Stimulated activated naive CD4-positive, alpha-beta T cell treated with Interleukin-2 at 50 U/mL for 16 hours (primary cell): ENCODE data around the gene HOXD10.

Source experiments
- DNase-seq: peaks from one replicate; lab custom pipeline; 2025; lab: John Stamatoyannopoulos, UW

HOXD10 gene

GRCh38 chr2:176115883-176116813 lies at the start of gene HOXD10:
TSS of gene HOXD10 (plus strand) at chr2:176116778. CDS start at chr2:176116834, 56 bp downstream.
- no peak for DNase-seq

- DNase-seq = no peak
Observed at GRCh38 chr2:176067589-176068418, 48.8 kb upstream of the HOXD10 start.

GRCh38 chr2:176068419-176068832 lies 48.2 kb upstream of the HOXD10 start:
- no peak for DNase-seq

DNA sequence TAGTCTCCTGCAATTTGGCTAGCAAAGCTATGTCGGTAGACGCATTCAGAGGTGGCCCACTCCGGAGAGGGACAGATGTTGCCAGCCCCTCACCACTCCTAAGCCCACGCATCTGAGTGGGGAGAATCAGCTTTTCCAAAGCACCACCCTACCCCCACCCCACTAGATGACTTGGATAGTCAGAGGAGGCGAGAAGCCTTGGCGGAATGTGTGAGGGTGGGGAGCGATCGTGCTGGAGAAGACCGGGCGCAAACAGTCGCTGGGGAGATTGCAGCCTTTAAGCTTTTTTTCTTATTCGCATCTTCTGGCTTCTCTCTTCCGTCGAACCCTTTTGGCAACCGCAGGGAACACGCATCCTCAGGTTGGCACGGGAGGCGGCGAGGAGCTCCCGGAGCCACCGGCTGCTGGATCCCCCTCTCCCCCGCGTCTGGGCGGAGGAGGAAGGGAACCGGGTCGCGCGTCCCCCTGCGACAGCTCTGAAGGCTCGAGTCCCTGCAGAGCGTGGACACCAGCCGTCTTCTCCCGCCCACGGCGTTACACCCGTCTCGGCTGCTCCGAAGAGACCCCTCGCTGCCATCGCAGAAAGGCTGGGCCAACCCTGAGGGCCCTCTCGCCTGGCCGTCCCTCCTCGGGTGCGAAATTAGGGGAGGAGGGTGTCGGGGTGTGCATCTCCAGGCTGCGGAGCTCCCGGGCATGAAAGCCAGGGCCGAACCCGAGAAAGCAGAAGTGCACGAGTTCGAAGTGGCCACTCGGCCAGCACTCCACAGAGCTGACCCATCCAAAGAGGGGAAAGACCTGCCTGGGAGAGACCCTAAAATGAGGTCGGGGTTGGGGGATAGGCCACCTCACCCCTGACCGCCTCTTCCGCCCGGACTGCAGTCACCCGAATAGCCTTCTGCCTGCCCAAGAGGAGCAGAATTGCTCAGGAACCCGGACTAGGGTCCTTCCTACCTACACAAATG lies 45.0 kb upstream of the HOXD10 start:
- no peak for DNase-seq

- DNase-seq = no peak
Observed at GRCh38 chr2:176072292-176072669, 44.3 kb upstream of the HOXD10 start.

DNA sequence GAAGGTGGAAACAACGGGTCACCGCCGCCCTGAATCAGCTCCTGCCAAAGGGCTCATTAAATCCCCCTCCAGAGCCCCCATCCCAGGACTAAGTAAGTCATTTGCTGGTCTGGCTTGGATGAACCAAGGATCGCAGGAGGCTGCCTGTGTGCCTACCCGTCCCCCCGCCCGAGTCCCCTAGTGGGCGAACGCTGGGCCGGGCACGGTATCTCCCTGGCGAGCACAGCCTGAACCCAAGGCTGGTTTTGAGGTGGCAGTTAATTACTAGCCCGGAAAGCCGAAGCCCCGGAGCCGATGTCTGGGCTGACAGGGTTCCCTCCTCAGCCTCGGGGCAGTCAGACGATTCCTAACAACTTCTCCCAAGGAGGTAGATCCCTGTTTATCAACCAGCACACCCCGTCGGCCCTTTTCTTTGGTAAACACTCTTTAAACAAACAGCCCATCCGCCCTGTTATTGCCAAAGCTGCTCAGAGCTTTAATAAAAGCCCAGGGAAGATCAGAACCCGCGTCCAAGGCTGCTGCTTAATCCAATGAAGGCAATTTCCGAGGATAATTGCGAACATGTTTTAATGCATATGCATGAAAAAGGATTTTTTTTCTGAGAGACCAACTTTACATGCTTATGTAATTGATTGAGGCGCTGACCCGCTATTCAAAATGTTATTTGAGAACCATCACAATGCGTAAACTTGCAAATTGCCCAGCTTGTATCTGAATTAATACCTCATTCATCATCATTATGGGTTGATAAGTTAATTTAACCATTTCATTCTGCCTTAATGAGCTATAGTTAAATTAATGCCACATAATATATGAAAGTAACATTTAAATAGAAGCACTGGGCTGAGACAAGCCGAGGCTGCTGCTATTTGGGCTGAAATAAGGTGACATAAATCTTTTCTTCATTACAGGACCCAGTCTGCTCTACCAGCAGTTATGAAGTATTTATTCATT lies 43.4 kb upstream of the HOXD10 start:
- no peak for DNase-seq

GRCh38 chr2:176074919-176075425 lies 41.6 kb upstream of the HOXD10 start:
- DNase-seq = no peak

DNA sequence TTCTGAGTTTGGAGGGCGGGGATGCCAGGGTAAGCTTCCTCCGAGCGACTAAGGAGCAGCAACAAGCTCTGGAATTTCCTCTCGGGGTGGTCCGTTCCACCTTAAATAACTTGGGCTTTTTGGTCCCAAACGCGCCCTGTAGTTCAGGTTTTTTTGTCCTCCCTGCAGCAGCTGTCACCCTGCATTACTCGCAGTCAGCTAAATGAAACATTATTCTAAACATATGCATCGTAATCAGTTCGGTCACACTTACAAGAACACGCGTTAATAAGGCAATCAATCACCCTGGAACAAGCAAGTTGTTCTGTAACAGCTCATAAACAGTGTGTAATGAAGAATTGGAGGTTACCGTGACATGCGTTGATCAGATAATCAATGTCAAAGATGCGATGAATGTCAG lies 41.1 kb upstream of the HOXD10 start:
- DNase-seq = no peak

DNA sequence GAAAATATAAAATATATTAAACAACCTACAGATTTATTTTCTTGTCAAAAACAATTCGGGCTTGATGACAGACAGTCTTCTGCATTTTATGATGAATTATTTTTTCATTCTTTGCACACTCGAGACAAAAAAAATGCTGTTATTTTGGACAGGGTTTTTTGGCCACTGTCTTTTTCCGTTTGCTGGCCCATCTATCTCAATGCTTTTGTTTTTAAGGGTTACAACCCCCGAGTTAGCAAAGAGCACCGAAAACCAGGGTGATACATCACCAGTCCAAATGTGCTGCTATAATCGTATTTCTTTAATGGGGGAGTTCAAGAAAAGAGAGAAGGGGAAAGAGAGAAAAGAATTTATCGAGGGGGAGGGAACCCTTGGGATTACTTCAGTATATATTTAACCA lies 40.5 kb upstream of the HOXD10 start:
- DNase-seq = no peak

DNA sequence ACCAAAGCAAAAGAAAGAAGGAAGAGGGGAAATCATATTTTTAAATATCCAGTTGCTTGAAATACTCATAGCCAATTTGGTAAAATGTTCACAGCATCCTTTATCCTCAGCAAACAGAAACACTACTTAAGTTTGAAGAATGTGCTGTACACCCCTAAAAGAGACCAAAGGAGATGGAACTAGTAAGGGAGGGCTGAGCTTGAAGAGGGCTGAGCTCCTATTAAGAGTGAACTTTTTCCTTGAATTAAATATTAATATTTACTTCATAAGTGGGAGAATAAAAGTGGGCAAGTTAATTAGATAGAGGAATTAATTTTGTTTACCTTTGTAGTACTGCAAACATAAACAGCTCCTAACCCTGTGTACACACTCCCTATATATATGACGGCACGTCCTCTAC lies 39.8 kb upstream of the HOXD10 start:
- DNase-seq = no peak

DNA sequence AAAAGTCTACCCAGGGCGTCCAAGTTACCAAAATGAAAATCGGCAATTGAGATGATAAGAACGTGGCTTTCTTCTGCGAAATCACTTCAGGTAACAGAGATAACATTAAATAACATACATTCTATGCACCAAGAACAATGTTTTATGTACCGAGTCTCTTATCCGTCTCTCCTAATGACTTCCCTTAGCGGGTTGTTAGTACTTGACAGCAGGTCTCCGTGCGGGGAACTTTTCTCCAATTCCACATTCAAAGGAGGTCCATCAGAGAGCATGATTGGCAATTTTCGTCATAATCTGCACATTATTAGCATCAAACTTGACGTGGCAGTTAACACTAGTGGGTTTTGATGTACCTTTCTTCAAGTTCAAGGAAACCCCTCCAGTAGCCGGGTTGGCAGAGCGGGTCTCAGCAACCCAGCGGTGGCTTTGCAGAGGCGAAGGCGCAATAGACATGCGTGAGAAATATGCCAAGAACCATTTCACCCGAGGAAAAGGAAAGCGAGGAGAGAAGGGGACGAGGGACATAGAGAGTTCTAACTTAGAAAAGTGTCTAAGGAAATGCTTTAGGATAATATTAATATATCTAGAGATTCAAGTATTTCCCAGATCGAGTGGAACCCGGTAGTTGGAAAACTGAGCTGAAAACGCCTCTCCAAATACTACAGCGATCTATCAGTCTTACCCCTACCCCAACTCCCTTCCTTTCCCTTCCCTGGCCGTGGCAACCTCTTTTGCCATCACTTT lies 37.9 kb upstream of the HOXD10 start:
- no peak for DNase-seq

- no peak for DNase-seq
Observed at GRCh38 chr2:176079285-176079830, 37.2 kb upstream of the HOXD10 start.

DNA sequence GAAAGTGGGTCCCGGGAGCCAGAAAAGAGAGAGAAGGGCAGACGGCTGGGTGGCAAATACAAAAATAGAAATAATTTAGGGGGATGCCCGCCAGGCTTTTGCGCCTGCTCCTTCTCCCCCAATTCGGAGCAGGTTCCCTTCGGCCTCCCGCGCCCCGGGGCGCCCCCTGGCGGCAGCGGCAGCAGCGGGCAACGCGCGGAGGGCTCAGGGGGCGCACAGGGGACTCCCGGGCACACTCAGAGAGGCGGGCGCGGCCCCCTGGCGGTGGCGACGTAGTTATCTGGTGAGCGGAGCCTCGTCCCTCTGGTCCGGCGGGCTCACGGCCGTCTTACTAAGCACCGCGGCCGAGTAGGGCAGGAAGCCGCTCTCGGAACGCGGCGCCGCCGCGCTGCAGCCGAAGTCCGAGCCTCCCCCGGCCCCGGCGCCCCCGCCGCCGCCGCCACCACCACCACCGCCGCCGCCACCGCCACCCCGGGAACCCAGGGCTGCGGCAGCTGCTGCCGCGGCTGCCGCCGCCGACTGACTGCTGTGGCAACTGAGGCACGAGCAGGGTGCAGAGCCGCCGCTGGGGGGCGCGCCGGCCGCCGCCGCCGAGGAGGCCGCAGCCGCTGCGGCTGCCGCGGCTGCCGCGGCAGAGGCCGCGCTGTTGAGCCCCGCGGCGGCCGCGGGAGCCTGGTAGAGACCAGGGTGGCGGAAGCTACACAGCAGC lies 36.6 kb upstream of the HOXD10 start:
- DNase-seq = no peak

DNA sequence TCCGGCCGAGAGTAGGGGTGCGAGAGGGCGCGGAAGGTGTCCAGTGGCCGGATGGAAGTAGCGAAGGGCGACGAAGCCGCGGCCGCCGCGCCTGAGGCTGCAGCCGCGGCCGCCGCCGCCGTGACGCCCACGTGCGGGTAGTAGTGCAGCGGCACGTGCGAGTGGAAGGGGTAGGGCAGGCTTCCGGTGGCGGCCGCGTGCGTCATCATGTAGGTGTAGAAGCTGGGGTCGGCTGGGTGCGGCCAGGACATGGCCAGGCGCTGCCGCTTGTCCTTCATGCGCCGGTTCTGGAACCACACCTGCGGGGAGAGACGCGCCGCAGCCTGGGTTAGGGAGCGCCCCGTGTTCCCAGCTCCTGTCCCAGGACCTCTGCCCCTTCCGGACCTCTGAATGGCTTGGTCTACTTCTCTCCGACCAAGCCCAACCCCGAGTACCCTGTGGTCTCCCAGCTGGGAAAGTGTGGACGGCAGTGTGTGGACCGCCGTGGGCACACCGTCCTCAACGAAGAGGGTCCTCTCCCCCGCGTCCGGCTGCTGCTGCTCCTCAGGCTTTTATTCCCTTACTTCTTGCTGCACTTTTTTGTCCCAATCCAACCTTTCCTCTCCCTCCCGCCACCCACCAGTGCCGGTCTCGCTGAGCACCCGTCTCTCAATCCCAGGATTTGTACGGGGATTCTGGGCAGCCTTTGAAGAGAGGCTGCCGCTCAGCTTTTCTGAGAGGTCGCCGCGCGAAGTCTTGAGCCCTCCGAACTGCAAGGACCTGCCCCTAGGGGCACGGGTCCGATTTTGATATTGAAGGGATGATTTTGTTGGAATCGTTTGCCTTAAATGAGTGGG lies 35.8 kb upstream of the HOXD10 start:
- no peak for DNase-seq

DNA sequence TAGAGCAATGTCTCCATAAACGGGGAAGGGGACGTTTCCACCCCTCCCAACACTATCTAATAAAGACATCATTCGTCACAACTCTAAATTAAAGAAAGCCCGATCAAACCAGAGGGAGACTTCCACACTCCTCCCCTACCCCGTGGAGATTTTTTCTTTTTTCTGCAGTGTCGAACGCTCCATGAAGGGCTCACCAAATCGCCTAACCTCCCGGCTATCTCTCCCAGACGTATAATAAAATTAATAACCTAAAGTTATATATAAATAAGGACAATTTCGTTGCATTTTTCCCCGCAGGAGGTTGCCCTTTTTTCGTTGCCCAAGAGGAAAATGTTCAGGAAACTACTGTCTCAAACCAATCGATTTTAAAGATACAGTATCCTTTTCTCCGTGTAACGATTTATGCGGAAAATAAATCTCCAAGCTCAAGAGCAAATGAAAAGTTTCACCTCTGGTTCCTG lies 35.2 kb upstream of the HOXD10 start:
- no peak for DNase-seq

DNA sequence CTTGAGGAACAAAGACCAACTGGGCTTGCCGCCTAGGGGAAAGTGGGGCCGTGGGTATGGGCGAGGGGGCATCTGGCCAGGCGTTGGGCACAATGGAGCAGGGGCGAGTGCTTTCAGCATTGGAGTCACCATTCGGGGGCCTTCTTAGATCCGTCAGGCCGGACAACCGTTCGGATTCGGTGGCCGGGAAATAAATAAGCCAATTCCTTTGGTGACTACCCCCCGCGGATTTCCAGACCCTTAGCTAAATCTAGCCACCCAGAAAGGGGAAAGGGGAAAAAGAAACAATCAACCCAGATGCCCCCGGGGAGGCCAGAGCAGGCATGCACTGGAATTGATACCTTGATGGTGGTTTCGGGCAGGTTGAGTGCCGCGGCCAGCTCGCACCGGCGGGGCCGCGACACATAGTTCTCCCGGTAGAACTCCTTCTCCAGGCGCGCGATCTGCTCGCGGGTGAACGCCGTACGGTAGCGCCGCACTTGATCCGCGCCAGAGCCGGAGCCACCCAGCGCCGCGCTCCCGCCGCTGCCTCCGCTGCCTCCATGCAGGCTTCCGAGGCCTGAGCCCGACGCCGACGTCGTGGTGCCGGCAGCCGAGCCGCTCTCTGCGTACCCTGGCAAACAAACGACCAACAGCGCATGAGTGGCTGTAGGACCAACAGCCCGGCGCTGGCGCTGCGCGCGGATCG lies 34.6 kb upstream of the HOXD10 start:
- no peak for DNase-seq

DNA sequence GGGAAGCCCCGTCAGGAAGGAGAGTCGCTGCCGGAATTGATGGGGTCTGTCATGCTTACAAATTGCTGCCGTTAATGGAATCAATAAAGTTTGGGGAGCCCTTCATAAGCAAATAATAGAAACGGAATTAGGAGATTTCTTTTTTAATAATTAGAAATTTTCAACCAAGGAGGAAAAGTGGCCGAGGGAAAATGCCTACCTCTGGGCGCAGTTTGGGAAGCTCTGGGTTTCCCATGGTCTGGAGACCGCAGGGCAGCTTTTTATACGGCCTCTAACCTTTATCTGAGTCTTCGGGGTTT lies 34.1 kb upstream of the HOXD10 start:
- DNase-seq = no peak
